GM10847 (cell line): ENCODE data around the gene ARL17A.
"Not testable (repeated sequence)": the region's sequence is repeated elsewhere in the genome, so short reads cannot be mapped to it uniquely, and the experiment has no call there.

Experiments
- POLR2A ChIP-seq: IDR thresholded peaks from 2 replicates; pipeline ENCODE4 v1.6.1; 2011; ENCODE audit not compliant: insufficient read length; ENCODE audit errors: extremely low read depth

ARL17A gene

GRCh38 chr17:46579083-46580075 lies at the start of gene ARL17A:
Gene ARL17A (minus strand): TSS chr17:46579691. CDS start chr17:46576322, 3,369 bp downstream.
- TF ChIP-seq POLR2A, result not testable (repeated sequence)

GRCh38 chr17:46590157-46591146 lies 11.0 kb upstream of the ARL17A start, which contains the start of gene NSF:
Gene NSF (plus strand): TSS chr17:46590669. CDS start chr17:46590776, 107 bp downstream.
- not testable (repeated sequence) for TF ChIP-seq POLR2A

GRCh38 chr17:46512168-46512567 lies 67.3 kb downstream of the ARL17A start, which contains the start of gene LRRC37A2:
Gene LRRC37A2 (plus strand): TSS chr17:46512468. CDS start chr17:46512713, 245 bp downstream.
- not testable (repeated sequence) for TF ChIP-seq POLR2A
